ENCODE results near the gene SCN7A. TPM values are rescaled to one million over a fixed set of nuclear protein-coding genes. Genes with fewer than 3 reads are reported as not detected.

Gene SCN7A
- total RNA-seq, 1 donor from 2014 or later = 0.11 TPM

DNA sequence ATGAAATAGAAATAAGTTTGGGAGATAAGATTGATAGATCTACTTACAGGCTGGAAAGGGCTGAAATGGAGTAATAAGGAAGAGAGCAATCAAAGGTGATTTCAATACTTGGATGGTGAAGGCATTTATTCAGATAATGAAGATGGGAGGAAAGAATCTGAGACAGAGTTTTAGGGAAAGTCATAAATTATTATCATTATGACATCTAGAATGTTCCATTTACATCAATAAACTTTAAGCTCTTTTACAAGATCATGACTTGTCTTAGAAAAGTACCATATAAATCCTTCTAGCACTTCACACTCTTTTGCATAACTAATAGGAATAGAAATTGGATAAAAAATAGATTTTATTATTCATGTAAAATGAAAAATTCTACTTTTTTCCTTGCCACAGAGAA is 120.5 kb downstream of the SCN7A start:
- H3K36me3 Mint-ChIP-seq (ENCODE audit: unreplicated experiment) = no peaks in the 10 kb centered on the region
- H3K4me3 Mint-ChIP-seq (ENCODE audit: unreplicated experiment) = no peak overlapping the region
- H3K27me3 Mint-ChIP-seq (ENCODE audit: unreplicated experiment) = no peaks in the 10 kb centered on the region
- no peak for DNase-seq (ENCODE audit: extremely low spot score, unreplicated experiment)
- H3K4me1 Mint-ChIP-seq (ENCODE audit: unreplicated experiment) = peaks cover 27% of the 10 kb centered on the region
- no peak overlapping the region for H3K27ac Mint-ChIP-seq (ENCODE audit: unreplicated experiment)
- TF ChIP-seq, protein P1, sequence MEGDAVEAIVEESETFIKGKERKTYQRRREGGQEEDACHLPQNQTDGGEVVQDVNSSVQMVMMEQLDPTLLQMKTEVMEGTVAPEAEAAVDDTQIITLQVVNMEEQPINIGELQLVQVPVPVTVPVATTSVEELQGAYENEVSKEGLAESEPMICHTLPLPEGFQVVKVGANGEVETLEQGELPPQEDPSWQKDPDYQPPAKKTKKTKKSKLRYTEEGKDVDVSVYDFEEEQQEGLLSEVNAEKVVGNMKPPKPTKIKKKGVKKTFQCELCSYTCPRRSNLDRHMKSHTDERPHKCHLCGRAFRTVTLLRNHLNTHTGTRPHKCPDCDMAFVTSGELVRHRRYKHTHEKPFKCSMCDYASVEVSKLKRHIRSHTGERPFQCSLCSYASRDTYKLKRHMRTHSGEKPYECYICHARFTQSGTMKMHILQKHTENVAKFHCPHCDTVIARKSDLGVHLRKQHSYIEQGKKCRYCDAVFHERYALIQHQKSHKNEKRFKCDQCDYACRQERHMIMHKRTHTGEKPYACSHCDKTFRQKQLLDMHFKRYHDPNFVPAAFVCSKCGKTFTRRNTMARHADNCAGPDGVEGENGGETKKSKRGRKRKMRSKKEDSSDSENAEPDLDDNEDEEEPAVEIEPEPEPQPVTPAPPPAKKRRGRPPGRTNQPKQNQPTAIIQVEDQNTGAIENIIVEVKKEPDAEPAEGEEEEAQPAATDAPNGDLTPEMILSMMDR (IDR thresholded peaks at IDR 0.05) = no peak
- no peaks in the 10 kb centered on the region for H3K9me3 Mint-ChIP-seq (ENCODE audit: unreplicated experiment)

DNA sequence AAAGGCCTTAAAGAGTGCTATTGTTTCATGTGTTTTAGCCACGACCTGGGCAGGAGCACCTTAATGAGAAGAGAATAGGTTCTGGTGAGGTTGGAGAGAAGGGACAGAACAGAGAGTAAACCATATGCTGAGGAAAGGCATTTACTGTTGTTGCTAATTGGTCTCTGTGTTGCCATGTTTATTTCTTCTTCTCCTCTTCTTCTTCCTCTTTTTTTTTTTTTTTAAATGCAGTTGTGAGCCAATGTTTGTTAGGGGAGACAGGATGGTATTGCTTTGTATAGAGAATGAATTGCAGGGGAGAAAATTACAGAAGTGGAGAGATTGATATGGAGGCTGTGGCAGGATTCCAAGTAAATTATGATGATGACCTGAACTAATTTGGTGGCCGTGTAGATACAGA is 120.9 kb downstream of the SCN7A start:
- Mint-ChIP-seq H3K4me3 (ENCODE audit: unreplicated experiment) (no peak overlapping the region), H3K9me3 (ENCODE audit: unreplicated experiment) (no peaks in the 10 kb centered on the region), H3K4me1 (ENCODE audit: unreplicated experiment) (peaks cover 27% of the 10 kb centered on the region), H3K27ac (ENCODE audit: unreplicated experiment) (no peak overlapping the region), H3K36me3 (ENCODE audit: unreplicated experiment) (no peaks in the 10 kb centered on the region), H3K27me3 (ENCODE audit: unreplicated experiment) (no peaks in the 10 kb centered on the region)
- no peak for DNase-seq (ENCODE audit: extremely low spot score, unreplicated experiment)
- TF ChIP-seq, protein P1 (IDR thresholded peaks at IDR 0.05) = no peak

DNA sequence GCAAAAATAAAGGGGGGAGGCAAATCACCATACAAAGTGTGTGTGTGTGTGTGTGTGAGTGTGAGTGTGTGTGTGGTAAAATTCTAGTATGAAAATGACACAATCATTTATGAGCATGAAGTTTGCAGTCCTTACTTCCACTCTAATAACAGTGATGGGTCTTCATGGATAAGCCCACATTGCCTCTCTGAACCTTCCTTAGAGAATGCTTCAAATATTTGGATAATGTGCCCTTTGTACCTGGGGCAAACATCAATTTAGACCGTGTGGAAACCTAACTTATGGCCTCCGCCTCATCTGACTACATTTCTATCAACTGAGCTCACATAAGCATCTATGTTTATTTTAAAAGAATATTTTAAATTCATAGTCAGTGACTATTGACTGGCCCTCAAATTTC is 122.0 kb downstream of the SCN7A start:
- Mint-ChIP-seq H3K4me1 (ENCODE audit: unreplicated experiment) (peaks cover 27% of the 10 kb centered on the region), H3K27ac (ENCODE audit: unreplicated experiment) (no peak overlapping the region), H3K9me3 (ENCODE audit: unreplicated experiment) (no peaks in the 10 kb centered on the region), H3K36me3 (ENCODE audit: unreplicated experiment) (no peaks in the 10 kb centered on the region), H3K27me3 (ENCODE audit: unreplicated experiment) (no peaks in the 10 kb centered on the region), H3K4me3 (ENCODE audit: unreplicated experiment) (no peak overlapping the region)
- TF ChIP-seq, protein P1 (IDR thresholded peaks at IDR 0.05) = no peak
- no peak for DNase-seq (ENCODE audit: extremely low spot score, unreplicated experiment)

DNA sequence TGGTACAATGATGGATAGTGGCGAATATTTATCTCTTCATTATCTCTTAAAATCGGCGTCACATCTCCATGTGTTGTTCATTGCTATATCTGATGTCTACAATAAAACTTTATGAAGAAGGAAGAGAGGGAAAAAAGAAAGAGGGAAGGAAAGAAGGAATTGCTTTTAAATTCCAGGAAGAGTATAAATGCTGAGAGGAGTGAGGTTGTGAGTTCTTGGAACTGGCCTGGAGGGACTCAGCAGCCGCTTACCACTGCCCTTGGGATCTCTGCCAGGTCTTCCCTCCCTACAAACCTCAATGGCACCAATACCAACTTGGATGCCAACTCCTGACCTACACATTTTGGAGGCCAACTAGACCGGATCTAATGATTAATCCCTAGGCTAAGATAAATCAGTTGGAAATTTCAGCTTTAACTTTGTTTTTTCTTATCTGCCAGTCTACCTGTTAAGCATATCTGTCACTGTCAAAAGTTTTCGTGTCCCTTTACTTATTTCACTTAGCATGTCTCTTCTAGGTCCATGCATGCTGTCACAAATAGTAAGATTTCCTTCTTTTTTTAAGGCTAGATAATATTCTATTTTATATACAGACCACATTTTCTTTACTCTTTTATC is 128.1 kb downstream of the SCN7A start:
- Mint-ChIP-seq H3K36me3 (ENCODE audit: unreplicated experiment) (no peaks in the 10 kb centered on the region), H3K27ac (ENCODE audit: unreplicated experiment) (peak overlapping the region; percentile 1), H3K4me1 (ENCODE audit: unreplicated experiment) (peaks cover 34% of the 10 kb centered on the region), H3K9me3 (ENCODE audit: unreplicated experiment) (no peaks in the 10 kb centered on the region), H3K27me3 (ENCODE audit: unreplicated experiment) (no peaks in the 10 kb centered on the region), H3K4me3 (ENCODE audit: unreplicated experiment) (no peak overlapping the region)
- no peak for DNase-seq (ENCODE audit: extremely low spot score, unreplicated experiment)
- TF ChIP-seq, protein P1 (IDR thresholded peaks at IDR 0.05) = no peak

DNA sequence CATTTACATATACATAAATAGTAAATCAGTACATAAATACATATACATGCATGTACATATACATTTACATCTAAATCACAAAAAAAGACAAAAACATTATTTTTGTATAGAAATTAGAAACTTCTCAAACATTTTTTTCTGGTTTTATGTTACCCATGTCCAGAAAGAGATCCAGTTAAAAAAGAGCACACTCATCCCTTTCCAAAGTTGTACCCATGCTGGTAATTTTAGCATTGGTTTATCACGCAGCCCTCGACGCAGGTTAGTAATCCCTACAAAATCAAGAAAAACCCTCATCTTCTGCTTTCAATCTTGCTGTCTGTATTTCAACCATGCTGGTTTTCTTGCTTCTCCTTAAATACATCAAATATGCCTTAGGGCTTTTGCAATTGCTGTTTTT is 128.8 kb downstream of the SCN7A start:
- TF ChIP-seq, protein P1 (IDR thresholded peaks at IDR 0.05) = no peak
- no peaks in the 10 kb centered on the region for H3K36me3 Mint-ChIP-seq (ENCODE audit: unreplicated experiment)
- peaks cover 34% of the 10 kb centered on the region for H3K4me1 Mint-ChIP-seq (ENCODE audit: unreplicated experiment)
- no peak overlapping the region for H3K4me3 Mint-ChIP-seq (ENCODE audit: unreplicated experiment)
- no peak overlapping the region for H3K27ac Mint-ChIP-seq (ENCODE audit: unreplicated experiment)
- DNase-seq (ENCODE audit: extremely low spot score, unreplicated experiment) = no peak
- H3K9me3 Mint-ChIP-seq (ENCODE audit: unreplicated experiment) = no peaks in the 10 kb centered on the region
- no peaks in the 10 kb centered on the region for H3K27me3 Mint-ChIP-seq (ENCODE audit: unreplicated experiment)
